OCI-LY7 (cell line): Measurements from ENCODE around the gene KRT23. TPM values are rescaled to one million over a fixed set of nuclear protein-coding genes. Genes with fewer than 3 reads are reported as not detected.

Source experiments
- Bru-seq: library from RNA; stranded (reverse); fragments of 400-500 nt; gene quantifications from one replicate; lab custom pipeline; 2021; lab: Mats Ljungman, UMichigan
- BruChase-seq, 2 experiments: library from RNA; stranded (reverse); fragments of 400-500 nt; gene quantifications; one replicate each; lab custom pipeline; 2021; lab: Mats Ljungman, UMichigan
- BruUV-seq: library from RNA; stranded (reverse); fragments of 400-500 nt; replicated peaks from 2 replicates; lab custom pipeline; 2021; lab: Mats Ljungman, UMichigan
- CTCF ChIA-PET: fragments of 300-600 bp; sonication (Branson Sonifier 250); formaldehyde crosslinking; loops from one replicate; lab custom pipeline; 2022; ENCODE audit warnings: antibody characterized with exemption; ENCODE audit not compliant: unreplicated experiment; lab: Charles Lee
- POLR2A ChIA-PET: fragments of 300-600 bp; sonication (Branson Sonifier 250); formaldehyde crosslinking; loops from one replicate; lab custom pipeline; 2022; ENCODE audit warnings: antibody characterized with exemption; lab: Charles Lee
- DNase-seq: peaks from one replicate; pipeline ENCODE4 v3.0.0-alpha.2; 2015; ENCODE audit warnings: low spot score
- H2AFZ ChIP-seq: fragments of 200-600 bp; sonication (generic), shearing (Covaris generic); 2 replicates; pipeline ENCODE4 v1.6.1; 2014; ENCODE audit warnings: mild to moderate bottlenecking, antibody characterized with exemption, low read length, moderate library complexity
- H3K27ac ChIP-seq: fragments of 200-600 bp; sonication (generic); 2 replicates; pipeline ENCODE4 v1.5.1; 2014; ENCODE audit warnings: mixed run types, low read depth, mild to moderate bottlenecking, moderate library complexity, low read length, inconsistent platforms; ENCODE audit not compliant: poor library complexity, severe bottlenecking
- H3K36me3 ChIP-seq: fragments of 200-600 bp; sonication (generic); 2 replicates; pipeline ENCODE4 v1.6.1; 2014; ENCODE audit warnings: mild to moderate bottlenecking, antibody characterized with exemption, low read length, moderate library complexity, mixed read lengths; ENCODE audit not compliant: insufficient read depth
- H3K4me1 ChIP-seq: fragments of 200-600 bp; sonication (generic); 2 replicates; pipeline ENCODE4 v1.5.1; 2014; ENCODE audit warnings: mild to moderate bottlenecking, low read length; ENCODE audit not compliant: insufficient read depth, poor library complexity, severe bottlenecking
- H3K4me2 ChIP-seq: fragments of 200-600 bp; sonication (generic); 2 replicates; pipeline ENCODE4 v1.6.1; 2014; ENCODE audit warnings: mild to moderate bottlenecking, low read length
- H3K4me3 ChIP-seq: fragments of 200-600 bp; sonication (generic); 2 replicates; pipeline ENCODE4 v1.5.1; 2014; ENCODE audit warnings: mild to moderate bottlenecking, low read depth, low read length; ENCODE audit not compliant: poor library complexity, severe bottlenecking
- H3K79me2 ChIP-seq: fragments of 200-600 bp; sonication (generic); 2 replicates; pipeline ENCODE4 v1.6.1; 2016; ENCODE audit warnings: low read depth, mild to moderate bottlenecking, low read length, moderate library complexity, mixed read lengths; ENCODE audit not compliant: insufficient read depth
- H3K9me2 ChIP-seq: fragments of 200-600 bp; sonication (generic); 2 replicates; pipeline ENCODE4 v1.6.1; 2016; ENCODE audit warnings: mild to moderate bottlenecking, low read length, mixed read lengths; ENCODE audit not compliant: insufficient read depth
- H3K9me3 ChIP-seq: fragments of 200-600 bp; sonication (generic); 2 replicates; pipeline ENCODE4 v1.6.1; 2014; ENCODE audit warnings: mild to moderate bottlenecking, mixed run types, low read length, mixed read lengths
- H4K20me1 ChIP-seq: fragments of 200-600 bp; sonication (generic); 2 replicates; pipeline ENCODE4 v1.6.1; 2014; ENCODE audit warnings: mild to moderate bottlenecking, antibody characterized with exemption, low read length, moderate library complexity, mixed read lengths; ENCODE audit not compliant: insufficient read depth
- EZH2phosphoT487 ChIP-seq: fragments of 200-600 bp; sonication (generic); IDR thresholded peaks from 2 replicates; pipeline ENCODE4 v1.6.1; 2018; ENCODE audit warnings: low read depth, borderline replicate concordance, mild to moderate bottlenecking, mixed run types, antibody characterized with exemption, low read length, moderate library complexity, mixed read lengths
- intact Hi-C: fragments of 100-400 bp; cut with micrococcal nuclease; formaldehyde crosslinking; loops from one replicate; pipeline ENCODE4 v1.10.0; 2022; ENCODE audit not compliant: unreplicated experiment
- long read RNA-seq: library from polyadenylated mRNA; stranded (forward); transcript quantifications from one replicate; pipeline ENCODE4 v2.0.0, GENCODE V29; 2022
- total RNA-seq, 2 experiments: library from RNA; depleted of rRNA in 1 of 2; stranded (reverse); fragments of >200 nt in 1 of 2; shearing (Covaris generic) in 1 of 2; gene quantifications; 2 replicates each; pipeline ENCODE4 v1.2.3, GENCODE V29; 2014 to 2022
- TF ChIP-seq, protein P1 (sequence below): fragments of 200-600 bp; sonication (generic); conservative IDR thresholded peaks from 2 replicates; pipeline ENCODE4 v1.5.1; 2014; ENCODE audit warnings: mild to moderate bottlenecking, antibody characterized with exemption, low read length, moderate library complexity, mixed read lengths

The KRT23 gene, protein sequence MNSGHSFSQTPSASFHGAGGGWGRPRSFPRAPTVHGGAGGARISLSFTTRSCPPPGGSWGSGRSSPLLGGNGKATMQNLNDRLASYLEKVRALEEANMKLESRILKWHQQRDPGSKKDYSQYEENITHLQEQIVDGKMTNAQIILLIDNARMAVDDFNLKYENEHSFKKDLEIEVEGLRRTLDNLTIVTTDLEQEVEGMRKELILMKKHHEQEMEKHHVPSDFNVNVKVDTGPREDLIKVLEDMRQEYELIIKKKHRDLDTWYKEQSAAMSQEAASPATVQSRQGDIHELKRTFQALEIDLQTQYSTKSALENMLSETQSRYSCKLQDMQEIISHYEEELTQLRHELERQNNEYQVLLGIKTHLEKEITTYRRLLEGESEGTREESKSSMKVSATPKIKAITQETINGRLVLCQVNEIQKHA
- not detected in 2 replicates for total RNA-seq (2014; rRNA removed; shearing (Covaris generic))
- not detected in 2 replicates for total RNA-seq (2022)
- not detected for Bru-seq, nascent RNA
- not detected for BruChase-seq, experiment 1, labeled RNA remaining after a 6-hour chase
- not detected for BruChase-seq, experiment 2, labeled RNA remaining after a 2-hour chase
- long read RNA-seq, result 0 reads

DNA sequence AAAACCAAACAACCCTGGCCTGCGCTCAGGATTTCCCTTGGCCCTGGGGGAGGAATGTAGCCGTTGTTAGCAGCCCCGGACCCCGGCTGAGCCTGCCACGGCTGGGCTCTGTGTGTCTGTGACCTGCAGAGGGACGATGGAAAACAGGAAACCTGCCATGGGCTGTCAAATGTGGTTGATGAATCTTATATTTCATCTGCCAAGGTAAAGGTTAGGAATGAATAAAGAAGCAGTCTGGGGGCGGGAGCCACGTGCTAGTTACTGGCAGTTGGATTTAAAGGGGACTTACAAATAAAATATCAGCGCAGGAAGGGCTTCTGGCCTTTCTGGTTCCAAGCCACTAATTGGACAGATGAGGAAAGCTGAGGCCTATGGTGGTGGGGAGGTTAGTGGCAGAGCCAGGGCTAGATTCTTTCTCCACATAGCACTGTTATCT is at the start of gene KRT23:
KRT23 (minus strand) TSS at position 263 of the 436 bp plus-strand sequence. CDS start 1,043 bp downstream, outside the sequence.
- BruUV-seq, result no TSS peak
- Histone ChIP-seq H3K36me3 (no peaks in the 10 kb centered on the region), H2AFZ (no peak within 1 kb of the TSS), H3K9me2 (no peaks in the 10 kb centered on the region), H3K27ac (no peak within 1 kb of the TSS), H3K4me3 (no peak within 1 kb of the TSS), H3K9me3 (no peaks in the 10 kb centered on the region), H3K79me2 (no peaks in the 10 kb centered on the region), H3K4me2 (no peak within 1 kb of the TSS), H4K20me1 (no peaks in the 10 kb centered on the region), H3K4me1 (no peaks in the 10 kb centered on the region)
- ChIA-PET POLR2A (no interaction called here), CTCF (no interaction called here)
- no peak for DNase-seq
- intact Hi-C loops, result no loop called here
- no peak for TF ChIP-seq EZH2phosphoT487
- TF ChIP-seq, protein P1, sequence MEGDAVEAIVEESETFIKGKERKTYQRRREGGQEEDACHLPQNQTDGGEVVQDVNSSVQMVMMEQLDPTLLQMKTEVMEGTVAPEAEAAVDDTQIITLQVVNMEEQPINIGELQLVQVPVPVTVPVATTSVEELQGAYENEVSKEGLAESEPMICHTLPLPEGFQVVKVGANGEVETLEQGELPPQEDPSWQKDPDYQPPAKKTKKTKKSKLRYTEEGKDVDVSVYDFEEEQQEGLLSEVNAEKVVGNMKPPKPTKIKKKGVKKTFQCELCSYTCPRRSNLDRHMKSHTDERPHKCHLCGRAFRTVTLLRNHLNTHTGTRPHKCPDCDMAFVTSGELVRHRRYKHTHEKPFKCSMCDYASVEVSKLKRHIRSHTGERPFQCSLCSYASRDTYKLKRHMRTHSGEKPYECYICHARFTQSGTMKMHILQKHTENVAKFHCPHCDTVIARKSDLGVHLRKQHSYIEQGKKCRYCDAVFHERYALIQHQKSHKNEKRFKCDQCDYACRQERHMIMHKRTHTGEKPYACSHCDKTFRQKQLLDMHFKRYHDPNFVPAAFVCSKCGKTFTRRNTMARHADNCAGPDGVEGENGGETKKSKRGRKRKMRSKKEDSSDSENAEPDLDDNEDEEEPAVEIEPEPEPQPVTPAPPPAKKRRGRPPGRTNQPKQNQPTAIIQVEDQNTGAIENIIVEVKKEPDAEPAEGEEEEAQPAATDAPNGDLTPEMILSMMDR, result no peak

DNA sequence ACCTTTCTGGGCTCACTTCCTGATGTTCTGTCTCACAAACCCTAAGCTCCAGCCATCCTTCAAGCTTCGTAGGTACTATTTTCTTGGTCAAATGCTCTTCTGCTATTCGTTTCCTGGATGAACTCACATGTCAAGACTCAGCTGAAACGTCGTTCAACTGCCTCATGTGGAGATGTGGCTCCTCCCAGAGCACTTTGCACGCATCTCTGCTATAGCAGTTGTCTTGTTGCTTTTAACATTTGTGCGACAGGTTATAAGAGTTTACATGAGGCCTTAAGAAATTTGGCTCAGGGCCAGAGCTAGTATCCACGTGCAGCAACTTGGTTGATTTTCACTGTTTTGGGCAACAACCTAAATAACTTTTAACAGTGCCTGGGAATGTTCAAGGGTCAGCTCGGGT is 49.5 kb upstream of the KRT23 start:
- Histone ChIP-seq H3K4me3 (no peak overlapping the region), H3K27ac (no peak overlapping the region), H2AFZ (no peak overlapping the region; the same call in 1 of the 2 replicates), H3K4me1 (no peaks in the 10 kb centered on the region), H3K9me2 (no peaks in the 10 kb centered on the region), H3K4me2 (no peak overlapping the region), H3K79me2 (no peaks in the 10 kb centered on the region), H4K20me1 (no peaks in the 10 kb centered on the region), H3K9me3 (no peaks in the 10 kb centered on the region), H3K36me3 (no peaks in the 10 kb centered on the region)
- no peak for TF ChIP-seq EZH2phosphoT487
- TF ChIP-seq, protein P1, result no peak
- no TSS peak for BruUV-seq
- DNase-seq, result no peak
- intact Hi-C loops, result no loop called here
- ChIA-PET CTCF (no interaction called here), POLR2A (no interaction called here)
